ENCODE results near the gene PTPRT.

Gene PTPRT

GRCh38 chr20:42775866-42776265, 413.8 kb downstream of the PTPRT start:
- no peak for DNase-seq

DNA sequence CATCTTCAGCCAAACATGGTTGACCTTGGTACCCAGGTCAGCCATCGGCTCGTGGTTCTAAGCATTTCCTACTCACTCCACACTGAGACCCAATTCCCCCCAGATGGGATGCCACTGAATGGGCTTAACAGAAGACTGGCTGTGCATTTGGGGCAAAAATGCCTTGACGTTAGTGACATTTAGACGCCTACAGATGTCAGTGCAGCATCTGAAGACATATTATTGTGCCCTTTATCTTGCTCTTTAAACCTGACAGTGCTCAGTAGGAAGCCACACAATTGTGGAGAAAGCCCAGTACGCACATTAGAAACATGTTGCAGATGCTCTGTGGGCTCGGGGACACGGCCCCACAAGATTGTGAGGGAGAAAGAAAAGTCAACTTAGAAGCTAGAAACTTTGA, 414.7 kb downstream of the PTPRT start:
- DNase-seq: no peak

- DNase-seq: no peak
Measured at GRCh38 chr20:42763015-42763414, 426.7 kb downstream of the PTPRT start.

DNA sequence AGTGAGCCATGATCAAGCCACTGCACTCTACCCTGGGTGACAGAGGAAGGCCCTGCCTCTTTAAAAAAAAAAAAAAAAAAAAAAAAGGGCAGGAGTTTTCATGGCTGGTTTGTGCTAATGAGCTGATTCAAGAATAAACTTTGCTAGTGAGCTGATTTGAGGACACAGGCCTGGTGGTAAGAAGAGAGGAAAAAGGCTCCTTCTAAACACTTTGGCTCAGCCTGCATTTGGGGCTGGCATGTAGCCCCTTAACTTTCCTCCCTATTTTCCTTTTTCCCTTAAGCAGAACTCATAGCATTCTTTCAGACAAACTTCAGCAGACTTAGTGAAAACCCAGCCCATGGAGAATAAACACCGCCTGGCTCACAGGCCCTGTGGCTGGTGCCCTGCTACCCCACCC, 432.7 kb downstream of the PTPRT start:
- no peak for DNase-seq

- DNase-seq: no peak
Measured at GRCh38 chr20:42754706-42755105, 435.0 kb downstream of the PTPRT start.

GRCh38 chr20:42752620-42753019, 437.1 kb downstream of the PTPRT start:
- no peak for DNase-seq

GRCh38 chr20:42749556-42749955, 440.1 kb downstream of the PTPRT start:
- DNase-seq: no peak

DNA sequence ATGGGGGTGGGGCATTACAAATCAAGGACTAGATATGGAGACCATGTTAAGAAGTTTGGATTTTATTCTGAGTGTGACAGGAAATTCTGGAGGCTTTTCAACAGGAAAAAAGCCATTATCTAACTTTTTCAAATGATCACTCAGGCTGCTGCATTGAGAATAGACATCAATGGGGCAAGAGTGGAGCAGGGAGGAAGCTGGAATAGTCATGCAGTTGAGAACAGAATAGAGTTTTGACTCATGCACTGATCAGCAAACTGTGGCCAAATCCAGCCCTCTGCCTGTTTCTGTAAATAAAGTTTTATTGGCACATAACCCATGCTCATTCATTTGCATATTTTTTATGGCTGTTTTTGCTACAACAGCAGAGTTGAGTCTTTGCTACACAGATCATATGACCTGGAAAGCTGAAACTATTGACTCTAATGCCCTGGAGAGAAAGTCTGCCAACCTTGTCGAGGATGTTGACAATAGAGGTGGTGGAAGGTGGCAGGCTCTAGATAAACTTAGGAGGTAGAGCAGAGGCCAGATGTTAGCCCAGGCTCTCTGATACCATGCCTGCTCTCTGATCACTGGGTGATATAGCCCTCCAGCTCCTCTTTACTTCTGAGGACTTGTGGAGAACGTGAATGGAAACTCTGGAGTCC, 441.8 kb downstream of the PTPRT start:
- DNase-seq: no peak

GRCh38 chr20:42744756-42745465, 444.8 kb downstream of the PTPRT start:
- no peak for DNase-seq

GRCh38 chr20:42742926-42743325, 446.8 kb downstream of the PTPRT start:
- DNase-seq: no peak

DNA sequence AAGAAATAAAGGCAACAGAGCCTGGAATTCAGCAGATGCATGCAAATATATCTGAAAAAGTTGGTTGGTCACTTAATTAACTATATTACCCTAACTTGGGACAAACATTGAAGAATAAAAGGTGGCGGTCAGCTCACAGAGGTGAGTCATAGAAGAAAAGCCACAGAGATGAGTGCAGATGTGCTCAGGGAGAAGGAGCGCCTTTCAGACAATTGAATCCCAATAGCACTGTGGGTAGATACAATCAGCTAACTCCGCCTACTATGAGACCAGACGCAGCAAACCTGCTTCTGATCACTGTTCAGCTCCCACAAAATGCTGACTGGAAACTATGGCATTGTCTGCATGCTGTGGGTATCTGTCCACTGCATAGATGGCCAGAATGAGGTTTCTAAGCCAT, 447.8 kb downstream of the PTPRT start:
- no peak for DNase-seq

DNA sequence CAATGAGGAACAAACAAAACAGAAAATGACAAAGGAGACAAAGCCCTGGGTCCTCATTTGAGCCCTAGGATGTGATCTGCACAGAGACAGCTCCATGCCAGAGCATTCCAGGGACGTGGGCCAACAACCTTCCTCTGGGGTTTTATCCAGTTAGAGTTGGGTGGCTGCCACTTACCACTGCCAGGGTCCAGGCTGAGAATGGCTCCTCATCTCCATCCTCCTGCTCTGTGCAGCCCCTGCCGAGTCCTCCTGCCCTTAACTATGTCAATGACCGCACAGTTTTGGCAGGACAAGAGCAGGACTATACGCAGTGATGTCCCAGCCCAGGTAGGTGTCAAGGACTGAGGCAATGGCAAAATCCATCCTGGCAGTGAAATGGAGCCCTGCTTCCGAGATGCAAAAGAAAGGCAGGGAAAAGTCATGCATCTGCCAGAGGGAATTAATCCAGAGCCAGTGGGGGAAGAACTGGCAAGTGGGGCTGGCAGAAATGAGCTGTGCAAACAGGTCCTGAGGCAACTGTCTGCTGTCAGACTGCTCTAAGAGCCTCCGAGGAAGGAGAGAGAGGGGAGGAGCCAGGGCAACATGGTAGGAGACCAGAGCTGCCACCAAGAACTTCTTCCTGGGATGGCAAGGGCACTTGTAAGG, 449.4 kb downstream of the PTPRT start:
- no peak for DNase-seq

DNA sequence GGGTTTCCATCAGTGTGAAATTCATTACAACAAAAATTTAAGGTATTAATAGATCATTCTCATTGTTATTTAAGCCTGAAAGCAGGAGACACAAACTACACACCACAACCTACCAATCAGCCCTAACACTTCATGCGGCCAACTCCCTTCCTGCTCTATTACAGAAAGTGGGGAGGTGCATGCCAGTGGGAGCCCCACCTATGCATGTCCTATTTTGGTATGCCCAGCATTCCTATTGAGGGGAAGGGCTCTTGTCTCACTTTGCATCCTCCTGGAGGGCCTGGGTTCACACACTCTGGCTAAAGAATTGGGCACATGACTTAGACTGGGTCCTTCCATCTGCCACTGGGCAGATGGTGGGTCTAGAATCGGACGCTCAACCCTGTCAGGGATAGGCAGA, 450.0 kb downstream of the PTPRT start:
- DNase-seq: no peak

DNA sequence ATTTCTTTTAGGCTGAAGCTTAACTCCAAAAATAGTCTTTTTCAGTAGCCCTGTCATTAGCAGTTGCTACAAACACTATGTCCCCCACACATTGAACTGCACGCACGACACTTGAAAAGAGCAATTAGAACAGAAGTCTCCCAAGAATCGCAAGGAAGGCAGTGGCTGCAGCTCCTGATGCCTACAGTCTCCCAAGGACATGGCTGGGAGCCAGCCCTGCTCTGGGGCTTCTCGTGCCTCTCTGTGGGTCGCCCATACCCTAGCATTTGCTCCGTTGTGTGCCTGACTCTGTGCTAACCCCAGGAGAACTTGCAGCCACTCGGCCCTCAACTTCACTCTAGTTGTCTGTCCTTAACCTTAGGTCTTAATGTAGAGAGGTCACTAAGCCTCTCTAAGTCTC, 454.2 kb downstream of the PTPRT start:
- no peak for DNase-seq

GRCh38 chr20:42734660-42735368, 454.9 kb downstream of the PTPRT start:
- no peak for DNase-seq

DNA sequence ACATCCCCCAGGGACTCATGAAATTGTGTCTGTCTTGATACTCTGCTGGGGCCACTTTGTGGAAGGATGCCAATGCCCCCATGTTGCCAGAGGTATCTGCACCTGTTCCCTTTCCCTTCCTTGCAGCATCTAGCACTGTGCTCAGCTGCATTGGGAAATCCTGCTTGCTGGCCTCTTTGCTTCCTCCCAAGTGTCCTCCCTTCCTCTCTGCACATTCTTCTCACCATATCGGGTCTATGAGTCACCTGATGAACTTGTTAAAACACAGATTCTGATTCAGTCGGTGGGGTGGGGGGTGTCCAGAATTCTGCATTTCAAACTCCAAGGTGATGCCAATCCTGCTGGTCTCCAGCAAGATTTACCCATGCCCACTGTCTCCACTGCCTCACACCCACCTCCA, 467.8 kb downstream of the PTPRT start:
- DNase-seq: no peak

- DNase-seq: no peak
Measured at GRCh38 chr20:42714298-42715141, 475.2 kb downstream of the PTPRT start.

- DNase-seq: no peak
Measured at GRCh38 chr20:42708266-42708665, 481.4 kb downstream of the PTPRT start.

DNA sequence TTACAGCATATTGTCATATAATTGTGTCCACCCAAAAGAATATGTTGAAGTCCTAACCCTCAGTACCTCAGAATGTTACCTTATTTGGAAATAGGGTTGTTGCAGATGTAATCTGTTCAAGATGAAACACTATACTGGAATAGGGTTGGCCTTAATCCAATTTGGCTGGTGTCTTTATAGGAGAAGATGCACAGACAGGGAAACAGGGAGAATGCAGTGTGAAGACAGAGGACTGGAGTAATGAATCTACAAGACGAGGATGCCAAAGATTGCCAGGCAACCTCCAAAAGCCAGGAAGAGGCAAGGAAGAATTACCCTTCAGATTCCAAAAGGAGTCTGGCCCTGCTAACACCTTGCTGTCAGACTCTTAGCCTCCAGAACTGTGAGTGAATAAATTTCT, 482.9 kb downstream of the PTPRT start:
- DNase-seq: no peak

DNA sequence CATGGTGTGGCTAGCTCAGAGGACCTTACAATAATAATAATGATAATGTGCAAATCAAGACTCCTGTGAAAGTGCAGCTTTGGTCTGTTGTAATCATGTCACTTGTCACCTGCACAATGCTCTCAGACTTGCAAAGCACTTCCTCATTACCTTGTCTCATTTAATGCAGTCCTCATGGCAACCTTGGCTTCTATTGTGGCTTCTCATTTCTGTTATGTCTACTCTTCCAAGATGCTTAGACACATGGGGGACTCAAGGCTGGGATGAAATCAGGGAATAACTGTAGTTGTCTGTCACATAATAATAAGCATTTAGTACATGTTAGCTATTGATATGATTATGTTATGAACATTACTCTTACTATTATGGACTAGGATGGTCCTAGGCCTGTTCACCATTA, 484.2 kb downstream of the PTPRT start:
- no peak for DNase-seq

- no peak for DNase-seq
Measured at GRCh38 chr20:42703744-42704143, 486.0 kb downstream of the PTPRT start.

- no peak for DNase-seq
Measured at GRCh38 chr20:42701948-42702347, 487.8 kb downstream of the PTPRT start.

GRCh38 chr20:42700372-42700771, 489.3 kb downstream of the PTPRT start:
- no peak for DNase-seq

Data from activated CD4-positive, alpha-beta T cell treated with anti-CD3 and anti-CD28 coated beads, Interleukin-10, Interleukin-2, amounts not matched to agents 100 ng/mL and 50 ng/mL, durations not matched to agents 16 hours and 8 hours (primary cell).